ENCODE results near the gene VCP.

DNA sequence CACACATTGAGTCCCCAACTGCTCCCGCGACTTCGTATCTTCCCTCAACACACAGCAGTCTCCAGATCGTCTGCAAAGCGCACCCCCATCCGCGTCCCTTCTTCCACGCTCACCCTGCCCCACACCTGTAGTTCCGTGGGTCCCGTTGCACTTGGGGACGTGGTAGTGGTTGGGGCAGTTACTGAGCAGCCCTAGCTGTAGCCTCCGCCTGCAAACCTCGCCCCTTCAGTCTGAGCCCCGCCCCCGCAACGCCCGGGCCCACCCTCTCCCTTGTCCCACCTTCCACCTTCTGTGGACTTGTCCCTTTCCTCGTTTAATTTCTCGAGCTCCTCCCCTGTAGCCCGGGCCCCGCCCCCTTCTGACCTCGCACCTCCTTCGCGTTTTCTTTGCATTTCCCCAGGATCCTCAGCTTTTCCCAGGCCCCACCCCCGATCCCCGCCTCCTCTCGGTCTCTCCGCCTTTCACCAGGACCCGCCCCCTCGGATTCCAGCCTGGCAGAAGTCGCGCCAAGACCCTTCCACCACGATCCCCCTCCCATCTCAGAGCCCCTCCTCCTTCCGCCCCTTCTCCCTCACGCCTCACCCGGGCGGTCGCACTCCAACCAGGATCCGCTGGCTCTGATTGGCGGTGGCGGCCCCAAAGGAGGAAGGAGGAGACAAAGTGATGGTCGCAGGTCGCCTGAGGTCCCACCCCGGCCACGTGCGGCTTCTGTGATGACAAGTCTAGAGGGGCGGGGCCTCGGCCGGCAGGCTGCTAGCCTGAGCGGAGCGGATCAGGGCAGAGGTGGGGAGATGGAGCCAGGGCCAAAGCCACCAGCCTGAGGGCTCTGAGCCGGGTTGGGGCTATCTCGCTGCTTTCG, 43.5 kb upstream of the VCP start, which contains the start of gene ATOSB:
- TF ChIP-seq POLR2A (IDR thresholded peaks at IDR 0.05; ENCODE audit: low read depth, low read length) = no peak
- no peak for TF ChIP-seq TAF1 (IDR thresholded peaks at IDR 0.05; ENCODE audit: borderline replicate concordance, low read depth, low read length)
